EL (cell line): ENCODE results near the gene AKAP6.

Source experiments
- DNase-seq: peaks from one replicate; pipeline ENCODE4 v3.0.0-alpha.2; 2016

AKAP6 gene

GRCh38 chr14:32594766-32595165, 265.7 kb downstream of the AKAP6 start:
- DNase-seq, result peak; percentile 76

DNA sequence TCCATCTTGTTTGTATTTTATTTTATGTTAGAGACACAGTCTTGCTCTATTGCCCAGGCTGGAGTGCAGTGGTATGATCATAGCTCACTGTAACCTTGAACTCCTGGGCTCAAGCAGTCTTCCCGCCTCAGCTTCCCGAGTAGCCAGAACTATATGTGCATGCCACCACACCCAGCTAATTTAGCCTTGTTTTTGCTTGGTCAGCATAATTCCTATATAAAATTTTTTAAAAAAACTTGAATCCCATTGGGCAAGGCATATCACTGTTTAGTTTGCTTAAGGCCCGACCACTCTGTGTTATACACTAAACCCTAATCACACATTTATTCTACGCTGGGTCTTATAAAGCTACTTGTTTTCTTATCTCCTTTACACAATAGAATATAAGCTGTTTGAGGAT, 266.4 kb downstream of the AKAP6 start:
- DNase-seq, result no peak

DNA sequence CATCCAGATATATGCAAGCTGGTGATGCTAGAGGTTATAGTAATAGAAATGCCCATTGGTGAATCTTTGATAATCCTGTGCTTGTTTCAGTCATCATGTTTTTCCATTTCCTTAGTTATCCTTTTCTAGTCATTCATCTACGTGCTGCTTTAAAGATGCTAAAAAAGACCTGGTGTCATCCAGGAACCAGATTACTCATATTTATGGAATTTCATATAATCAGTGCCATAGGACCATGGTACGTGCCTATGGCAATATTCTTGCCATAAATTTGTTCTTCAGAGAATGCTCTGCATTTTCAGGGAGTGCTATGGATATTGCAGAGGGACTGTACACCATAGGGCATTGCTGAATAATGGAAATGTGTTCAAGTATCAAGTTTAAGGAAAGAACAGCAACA, 267.3 kb downstream of the AKAP6 start:
- peak; percentile 47 for DNase-seq

DNA sequence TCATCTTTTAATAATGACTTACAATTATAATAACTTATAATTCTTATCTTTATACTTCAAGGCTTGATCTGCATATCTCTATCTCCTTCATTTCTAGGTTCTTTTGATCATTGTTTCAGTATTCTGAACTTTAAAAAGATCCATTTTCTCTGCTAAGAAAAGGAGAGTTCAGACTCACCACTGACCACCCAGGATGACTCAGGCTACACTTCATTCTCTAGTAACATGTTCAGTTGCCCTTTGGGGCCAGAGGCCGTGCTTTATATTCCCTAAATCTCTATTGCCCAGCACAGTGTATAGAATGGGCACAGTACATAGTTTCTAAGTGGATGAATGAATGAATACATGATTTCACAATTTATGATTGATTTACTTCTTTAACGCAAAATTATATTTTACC, 268.7 kb downstream of the AKAP6 start:
- DNase-seq, result no peak

DNA sequence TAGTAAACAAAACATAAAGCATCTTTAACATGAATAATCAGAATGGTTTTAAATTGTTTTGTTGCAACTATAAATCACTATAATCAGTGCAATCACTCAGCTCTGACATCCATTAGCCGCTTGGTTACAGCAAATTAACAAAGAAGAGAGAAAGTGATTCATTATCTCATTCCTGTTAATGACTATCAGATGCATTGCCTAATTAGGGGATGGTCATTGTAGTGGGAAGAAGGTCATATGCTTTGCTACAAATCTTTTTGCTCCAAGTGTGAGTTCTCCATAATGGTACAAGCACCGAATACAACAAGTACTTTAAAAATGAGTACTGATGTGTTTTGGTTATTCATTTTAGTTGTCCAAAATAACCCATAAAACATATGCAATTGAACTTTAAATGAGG, 272.0 kb downstream of the AKAP6 start:
- no peak for DNase-seq

DNA sequence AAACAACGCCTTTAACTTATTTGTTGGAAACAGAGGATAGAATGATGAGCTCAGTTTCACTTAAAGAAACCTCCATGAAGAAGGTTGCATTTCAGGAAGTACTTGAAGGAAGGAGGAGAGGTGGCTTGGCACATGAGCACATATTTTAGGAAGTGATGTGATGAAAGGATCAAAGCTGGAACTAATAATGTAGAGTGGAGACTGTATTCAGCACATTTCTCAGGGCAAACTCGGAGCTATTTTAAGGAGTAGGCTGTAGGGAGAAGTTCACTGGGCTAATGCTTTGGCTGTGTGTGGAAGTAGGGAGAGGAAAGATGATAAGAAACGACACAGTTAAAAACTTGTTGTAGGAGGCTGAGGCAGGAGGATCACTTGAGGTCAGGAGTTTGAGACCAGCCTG, 272.8 kb downstream of the AKAP6 start:
- DNase-seq, result no peak

DNA sequence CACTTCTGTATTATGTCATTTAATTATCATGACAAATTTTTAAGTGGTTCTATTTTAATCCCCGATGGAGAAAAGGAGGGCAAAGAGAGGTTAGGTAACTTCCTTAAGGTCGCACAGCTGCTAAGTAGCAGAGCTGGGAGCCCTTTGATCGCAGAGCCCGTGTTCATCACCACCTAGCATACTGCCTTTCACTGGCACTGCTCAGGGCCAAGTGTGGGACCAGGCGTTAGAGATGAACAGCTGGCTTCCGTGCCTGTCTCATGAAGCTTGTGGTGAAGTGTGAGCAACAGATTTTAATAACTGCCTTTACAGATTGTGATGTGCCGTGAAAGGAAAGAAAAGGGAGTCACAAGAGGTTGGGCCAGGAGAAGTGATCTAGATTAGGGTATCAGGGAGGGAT, 273.6 kb downstream of the AKAP6 start:
- no peak for DNase-seq

DNA sequence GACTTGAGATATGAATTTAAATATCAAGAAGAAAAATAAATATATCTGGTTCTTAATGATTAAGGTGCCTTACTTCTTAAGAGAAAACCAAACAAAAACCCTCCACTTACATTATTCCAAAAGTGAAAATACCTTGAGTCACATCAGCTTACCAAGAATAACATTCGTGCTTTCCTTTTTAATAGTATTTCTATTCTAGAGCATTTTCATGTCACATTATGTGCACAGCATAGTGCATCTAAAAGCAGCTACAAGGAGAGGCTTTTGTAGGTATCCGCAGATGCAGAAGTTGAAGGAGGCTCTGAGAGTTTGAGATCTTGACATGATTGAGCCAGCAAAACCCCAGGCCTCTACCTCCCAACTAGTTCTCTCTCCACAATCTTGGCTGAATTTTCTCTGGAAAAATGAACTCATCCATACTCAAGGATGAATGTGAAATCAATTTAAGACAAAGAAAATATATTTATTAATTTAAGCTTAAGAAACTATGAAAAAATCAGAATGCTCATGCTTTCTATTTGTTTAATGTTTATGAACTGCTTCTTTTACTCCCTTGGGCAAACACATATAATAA, 275.0 kb downstream of the AKAP6 start:
- DNase-seq, result no peak

- DNase-seq, result no peak
These were observed 277.2 kb downstream of the AKAP6 start for GRCh38 chr14:32606301-32606700.

GRCh38 chr14:32607399-32607798, 278.3 kb downstream of the AKAP6 start:
- DNase-seq, result no peak

GRCh38 chr14:32608857-32609256, 279.8 kb downstream of the AKAP6 start:
- DNase-seq, result peak; percentile 50

- DNase-seq, result no peak
These were observed 280.3 kb downstream of the AKAP6 start for GRCh38 chr14:32609388-32609787.

GRCh38 chr14:32611752-32612151, 282.7 kb downstream of the AKAP6 start:
- DNase-seq, result peak; percentile 87

GRCh38 chr14:32618991-32619390, 289.9 kb downstream of the AKAP6 start:
- DNase-seq, result peak; percentile 31

DNA sequence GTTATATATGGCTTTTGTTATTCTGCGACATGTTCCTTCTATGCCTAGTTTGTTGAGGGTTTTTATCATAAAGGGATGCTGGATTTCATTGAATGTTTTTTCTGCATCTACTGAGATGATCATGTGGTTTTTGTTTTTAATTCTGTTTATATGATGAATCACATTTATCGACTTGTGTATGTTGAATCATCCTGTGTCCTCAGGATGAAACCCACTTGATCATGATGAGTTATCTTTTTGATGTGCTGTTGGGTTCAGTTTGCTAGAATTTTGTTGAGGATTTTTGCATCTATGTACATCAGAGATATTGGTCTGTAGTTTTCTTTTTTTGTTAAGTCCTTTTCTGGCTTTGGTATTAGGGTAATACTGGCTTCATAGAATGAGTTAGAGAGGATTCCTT, 291.2 kb downstream of the AKAP6 start:
- peak; percentile 60 for DNase-seq

DNA sequence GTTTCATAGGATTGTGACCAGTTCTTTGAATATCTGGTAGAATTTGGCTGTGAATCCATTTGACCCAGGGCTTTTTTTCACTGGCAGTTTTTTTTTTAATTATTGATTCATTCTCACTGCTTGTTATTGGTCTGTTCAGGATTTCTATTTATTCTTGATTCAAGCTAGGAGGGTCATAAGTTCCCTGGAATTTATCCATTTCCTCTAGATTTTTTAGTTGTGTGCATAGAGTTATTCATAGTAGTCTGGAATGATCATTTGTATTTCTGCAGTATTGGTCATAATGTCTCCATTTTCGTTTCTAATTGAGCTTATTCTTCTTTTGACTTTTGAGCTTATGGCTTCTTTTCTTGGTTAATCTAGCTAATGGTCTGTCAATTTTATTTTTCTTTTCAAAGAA, 291.6 kb downstream of the AKAP6 start:
- DNase-seq, result peak; percentile 18

DNA sequence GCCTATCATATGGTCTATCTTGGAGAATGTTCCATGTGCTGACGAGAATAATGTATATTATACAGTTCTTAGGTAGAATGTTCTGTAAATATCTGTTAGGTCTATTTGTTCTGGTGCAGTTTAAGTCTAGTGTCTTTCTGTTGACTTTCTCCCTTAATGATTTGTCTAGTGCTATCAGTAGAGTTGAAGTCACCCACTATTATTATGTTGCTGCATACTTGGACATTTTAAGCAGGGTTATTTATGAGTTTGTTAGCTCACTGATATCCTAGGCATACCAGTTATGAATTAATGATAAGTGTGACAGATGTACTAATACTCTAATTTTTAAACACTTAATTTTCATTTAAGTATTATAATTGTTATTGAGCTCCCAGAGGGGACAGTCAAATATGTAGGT, 292.5 kb downstream of the AKAP6 start:
- no peak for DNase-seq

- no peak for DNase-seq
These were observed 293.6 kb downstream of the AKAP6 start for GRCh38 chr14:32622742-32623141.

DNA sequence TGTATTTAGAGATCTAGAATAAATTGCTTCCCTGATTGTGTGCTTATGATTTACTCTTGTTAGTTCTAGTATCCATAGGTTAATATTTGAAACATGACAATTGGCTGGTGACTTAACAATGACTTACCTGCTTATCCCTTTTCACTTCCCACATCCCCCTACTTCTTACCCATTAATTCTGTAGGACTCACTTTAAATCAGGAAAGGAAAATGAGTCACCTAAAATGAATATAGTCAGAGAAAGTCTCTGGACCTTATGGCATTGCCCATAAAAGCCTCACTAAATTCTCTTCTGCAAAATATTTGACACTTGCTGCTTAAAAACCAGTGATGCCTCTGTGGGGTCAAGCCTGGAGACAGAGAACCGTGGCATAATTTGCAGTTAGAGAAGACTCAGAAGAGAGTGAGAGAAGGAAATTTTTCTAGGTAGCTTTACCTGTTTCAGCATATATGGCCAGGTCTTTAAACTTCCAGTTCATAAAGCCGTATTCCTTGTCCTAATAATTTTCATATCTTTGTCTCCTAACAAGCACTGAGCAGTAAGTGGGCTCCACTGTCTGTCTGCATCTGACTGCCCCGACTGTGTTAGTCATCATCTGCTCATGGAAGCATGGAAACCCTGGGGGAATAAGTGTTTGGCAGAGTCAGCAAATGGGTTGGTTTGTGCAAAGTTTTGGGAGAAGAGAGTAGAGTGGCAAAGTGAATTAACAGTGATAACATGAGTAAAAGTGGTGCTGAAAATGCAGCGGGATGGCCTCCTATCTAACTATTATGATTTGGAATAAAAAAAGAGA, 294.4 kb downstream of the AKAP6 start:
- peak; percentile 64 for DNase-seq

DNA sequence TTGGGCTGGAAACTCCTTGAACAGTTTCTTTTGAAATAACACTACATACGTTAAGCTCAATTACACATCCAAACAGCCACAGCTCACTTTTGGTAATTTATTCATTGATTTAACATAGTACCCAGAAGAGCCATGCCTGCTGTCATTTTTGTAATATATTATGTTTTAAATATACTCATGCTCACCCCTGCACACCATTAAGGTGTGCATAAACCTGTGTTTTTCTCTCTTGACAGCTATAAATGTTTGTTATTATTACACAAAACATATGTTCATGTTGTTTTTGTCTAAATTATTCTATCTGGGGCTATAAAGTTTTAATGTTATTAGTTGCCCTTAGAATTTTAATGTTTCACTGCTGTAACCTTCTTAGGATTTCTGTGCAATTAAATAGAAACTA, 296.1 kb downstream of the AKAP6 start:
- DNase-seq, result no peak

DNA sequence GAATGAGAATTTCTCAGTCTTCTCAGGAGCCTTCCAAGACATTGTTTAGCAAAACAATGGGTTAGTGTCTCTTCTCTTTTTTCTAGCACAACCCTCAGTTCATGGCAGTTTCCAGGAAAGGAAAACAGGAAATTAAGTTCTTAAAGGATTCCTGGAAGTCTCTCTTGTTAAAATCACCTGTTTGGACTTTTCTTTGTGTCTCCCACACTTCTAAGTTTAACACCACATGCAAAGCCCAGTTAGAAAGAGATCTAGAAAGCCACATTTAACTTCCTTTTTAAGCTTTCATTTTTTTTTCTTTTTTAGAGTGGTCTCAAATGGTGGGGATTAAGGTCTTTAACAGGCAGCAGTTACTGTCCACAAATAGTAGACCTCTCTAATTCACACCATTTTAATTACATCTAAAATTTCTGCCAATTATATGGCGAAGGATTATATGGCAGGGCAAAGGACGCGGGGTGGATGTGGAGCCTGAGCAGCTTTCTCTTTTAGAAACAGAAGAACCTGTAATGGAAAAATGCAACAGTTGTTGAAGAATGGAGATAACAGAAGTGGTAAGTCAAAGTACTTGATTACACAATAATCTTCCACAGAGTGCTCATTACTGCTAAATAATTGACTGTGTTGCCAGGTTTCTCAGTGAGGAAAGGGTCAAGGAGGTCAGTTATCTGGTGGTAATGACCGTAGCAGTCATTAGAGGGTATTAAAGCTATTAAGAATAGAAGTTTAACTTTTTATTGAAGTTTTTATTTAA, 298.6 kb downstream of the AKAP6 start:
- no peak for DNase-seq

DNA sequence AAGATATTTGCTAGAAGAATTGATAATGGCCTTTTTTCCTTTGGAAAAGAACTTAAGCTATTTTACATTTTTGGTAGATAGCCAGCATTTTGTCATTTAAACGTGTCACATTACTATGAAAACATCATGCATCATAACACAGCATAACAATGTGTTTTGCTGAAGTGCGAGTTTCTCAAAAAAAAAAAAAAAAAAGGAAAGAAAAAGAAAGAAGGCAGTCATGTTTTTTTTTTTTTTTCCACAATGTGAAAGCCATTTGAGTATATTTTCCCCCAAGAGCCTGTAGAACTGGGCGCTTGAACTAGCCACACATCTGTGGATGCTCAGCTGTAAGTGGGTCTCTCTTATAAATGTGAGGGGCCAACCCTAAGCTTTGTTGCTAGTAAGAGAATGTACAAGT, 300.1 kb downstream of the AKAP6 start:
- DNase-seq, result no peak

- no peak for DNase-seq
These were observed 301.6 kb downstream of the AKAP6 start for GRCh38 chr14:32630701-32631100.

DNA sequence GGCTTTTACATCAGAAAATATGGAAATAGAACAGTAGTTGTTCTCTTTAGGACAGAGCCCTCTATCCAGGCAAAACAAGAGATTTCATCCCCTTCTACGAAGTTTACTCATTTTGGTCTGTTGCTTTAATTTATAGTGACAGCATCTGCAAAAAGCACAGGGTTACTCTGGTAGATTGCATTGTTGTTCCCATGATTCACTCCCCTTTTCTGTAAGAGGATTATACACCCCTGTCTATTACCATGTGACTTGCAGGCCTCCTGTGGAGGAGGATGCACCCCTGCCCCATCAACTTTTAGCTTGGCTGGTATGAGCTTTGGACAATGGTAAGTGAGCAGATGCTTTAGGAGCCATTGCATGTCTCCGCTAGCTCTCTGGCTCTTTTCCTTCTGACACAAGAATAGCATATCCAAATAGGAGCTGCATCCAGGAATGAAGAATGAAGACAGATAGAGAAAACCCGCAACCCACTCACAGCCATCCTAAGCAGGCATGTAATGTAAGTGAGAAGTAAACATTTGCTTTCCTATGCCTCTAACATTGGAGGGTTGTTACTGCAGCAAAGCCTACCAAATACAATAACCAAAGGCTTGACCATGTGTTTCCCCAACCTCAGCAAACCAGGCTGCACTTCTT, 304.2 kb downstream of the AKAP6 start:
- no peak for DNase-seq
